GM19438 (cell line): ENCODE measurements around the gene HSF4.

Experiments
- ATAC-seq: cut with Tn5 transposase; IDR thresholded peaks from one replicate; pipeline ENCODE4 v1.9.1; 2021; ENCODE audit warnings: low read depth; ENCODE audit not compliant: unreplicated experiment

HSF4 gene

DNA sequence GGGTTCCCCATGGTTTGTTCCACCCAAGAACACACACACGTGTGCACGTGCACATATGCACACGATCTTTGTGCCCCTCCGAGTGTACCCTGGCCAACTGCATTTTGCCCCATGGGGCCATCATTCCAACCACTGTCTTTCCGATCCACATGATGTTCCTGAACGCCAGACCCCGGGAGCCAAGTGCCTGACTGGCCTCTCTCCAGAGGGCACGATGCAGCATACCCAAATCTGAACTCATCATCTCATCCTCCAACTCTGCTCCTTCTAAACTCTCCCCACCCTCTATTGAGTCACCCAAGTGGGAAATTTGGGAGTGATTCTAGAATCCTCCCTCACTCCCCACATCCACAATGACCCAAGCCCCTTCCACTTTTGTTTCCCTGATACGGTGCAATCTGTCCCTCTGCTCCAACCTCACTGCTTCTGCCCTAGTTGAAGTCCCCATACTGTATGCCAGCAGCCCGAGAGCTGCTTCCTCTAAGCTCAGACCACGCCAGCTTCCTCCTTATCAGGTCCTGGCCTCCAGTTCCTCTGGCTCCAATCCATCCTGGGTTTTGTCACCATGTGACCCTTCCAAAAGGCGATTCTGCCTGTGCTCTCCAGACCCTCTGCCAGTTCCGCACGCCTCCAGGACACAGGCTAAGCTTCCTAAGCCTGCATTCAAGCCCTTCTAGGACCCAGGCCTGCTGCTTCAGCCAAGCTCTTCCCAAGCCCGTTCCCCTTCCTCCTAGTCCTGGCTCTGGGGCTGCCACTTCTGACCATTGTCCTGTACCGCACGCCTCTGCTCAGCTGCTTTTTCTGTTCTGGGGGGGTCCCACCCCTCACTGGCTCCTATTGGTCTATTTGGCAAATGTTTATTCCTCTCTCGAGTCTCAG lies 52.3 kb downstream of the HSF4 start:
- ATAC-seq = no peak
